ENCODE measurements around the gene SCN1A. TPM values are rescaled to one million over a fixed set of nuclear protein-coding genes. Genes with fewer than 3 reads are reported as not detected.
A peak's percentile ranks its signal among the peaks of the same experiment; 100 is the strongest.

Gene SCN1A
- total and polyA plus RNA-seq, 2 experiments from 2014 or later = 1.2 to 1.3 TPM

DNA sequence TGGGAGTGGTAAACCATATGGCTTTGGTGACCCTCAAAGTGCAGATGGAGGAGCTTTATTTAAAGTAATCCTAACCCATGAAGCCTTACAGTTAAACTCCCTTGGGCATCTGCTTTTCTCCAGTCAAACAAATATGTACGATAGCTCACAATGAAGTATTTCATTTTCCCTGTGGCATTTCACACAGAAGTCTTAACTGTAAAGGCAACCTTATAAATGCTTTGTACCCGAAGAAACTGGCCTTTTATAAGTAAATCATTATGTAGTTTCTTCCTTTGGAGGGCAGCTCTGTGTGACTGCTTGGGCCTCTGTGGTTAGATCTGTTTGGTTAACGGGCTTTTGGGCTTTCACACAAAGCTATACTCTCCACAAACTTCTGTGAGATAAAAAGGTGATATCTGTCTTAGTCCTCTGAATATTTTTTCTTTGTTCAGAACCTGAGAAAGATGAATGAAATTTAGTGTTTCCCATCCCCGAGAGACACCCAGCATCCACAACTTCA, 46.6 kb downstream of the SCN1A start:
- Histone ChIP-seq H3K4me1 (ENCODE audit: insufficient read depth) (no peaks in the 10 kb centered on the region), H3K36me3 (ENCODE audit: insufficient read depth) (no peaks in the 10 kb centered on the region), H2AFZ (peak overlapping the region; percentile 4; the same call in 1 of the 2 replicates), H3K9me2 (ENCODE audit: insufficient read depth) (no peaks in the 10 kb centered on the region), H3F3A (replicated peaks; ENCODE audit: low read depth) (no peaks in the 10 kb centered on the region), H4K20me1 (replicated peaks; ENCODE audit: insufficient read depth) (no peaks in the 10 kb centered on the region), H3K4me2 (no peak overlapping the region), H3K79me2 (replicated peaks; ENCODE audit: insufficient read depth) (no peaks in the 10 kb centered on the region), H3K27me3 (ENCODE audit: insufficient read depth) (no peaks in the 10 kb centered on the region), H3K4me3 (no peak overlapping the region), H3K27ac (ENCODE audit: low read depth) (no peak overlapping the region)
- no peaks in the 10 kb centered on the region for H3K4me1 Mint-ChIP-seq
- no peak for TF ChIP-seq STAT1 (IDR thresholded peaks at IDR 0.05; ENCODE audit: unreplicated experiment)
- no peaks in the 10 kb centered on the region for H3K36me3 Mint-ChIP-seq (ENCODE audit: low read depth)
- H3K4me3 Mint-ChIP-seq = no peak overlapping the region
- ATAC-seq (no peak), DNase-seq (ENCODE audit: low spot score) (no peak)
- H3K27ac Mint-ChIP-seq = no peak overlapping the region
- no peaks in the 10 kb centered on the region for H3K9me3 Mint-ChIP-seq
- no peaks in the 10 kb centered on the region for H3K27me3 Mint-ChIP-seq (ENCODE audit: insufficient read depth, low read depth, poor library complexity)

DNA sequence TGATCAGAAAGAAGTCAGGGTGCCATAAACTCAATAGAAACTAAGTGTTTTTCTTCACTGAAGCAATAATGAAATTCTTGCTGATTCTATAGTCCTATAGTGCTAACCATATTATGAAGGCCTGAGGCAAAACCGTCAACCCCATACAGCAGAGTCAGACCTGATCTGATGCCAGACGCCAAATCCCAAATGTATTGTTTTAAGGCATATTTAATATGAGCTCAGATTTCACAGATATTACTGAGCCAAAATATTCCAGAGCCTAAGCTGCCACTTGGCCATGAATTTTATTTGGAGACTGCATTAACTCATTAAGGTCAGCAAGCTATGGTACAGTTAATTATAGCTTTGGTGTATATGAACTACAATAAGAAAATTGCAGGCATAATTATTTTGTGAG, 53.4 kb downstream of the SCN1A start:
- Histone ChIP-seq H3K27ac (ENCODE audit: low read depth) (no peak overlapping the region), H3K79me2 (replicated peaks; ENCODE audit: insufficient read depth) (no peaks in the 10 kb centered on the region), H4K20me1 (replicated peaks; ENCODE audit: insufficient read depth) (no peaks in the 10 kb centered on the region), H3K4me3 (no peak overlapping the region), H3K36me3 (ENCODE audit: insufficient read depth) (no peaks in the 10 kb centered on the region), H3K4me1 (ENCODE audit: insufficient read depth) (no peaks in the 10 kb centered on the region), H3K4me2 (no peak overlapping the region), H2AFZ (no peak overlapping the region), H3K27me3 (ENCODE audit: insufficient read depth) (no peaks in the 10 kb centered on the region), H3F3A (replicated peaks; ENCODE audit: low read depth) (no peaks in the 10 kb centered on the region), H3K9me2 (ENCODE audit: insufficient read depth) (no peaks in the 10 kb centered on the region)
- TF ChIP-seq, protein P1, sequence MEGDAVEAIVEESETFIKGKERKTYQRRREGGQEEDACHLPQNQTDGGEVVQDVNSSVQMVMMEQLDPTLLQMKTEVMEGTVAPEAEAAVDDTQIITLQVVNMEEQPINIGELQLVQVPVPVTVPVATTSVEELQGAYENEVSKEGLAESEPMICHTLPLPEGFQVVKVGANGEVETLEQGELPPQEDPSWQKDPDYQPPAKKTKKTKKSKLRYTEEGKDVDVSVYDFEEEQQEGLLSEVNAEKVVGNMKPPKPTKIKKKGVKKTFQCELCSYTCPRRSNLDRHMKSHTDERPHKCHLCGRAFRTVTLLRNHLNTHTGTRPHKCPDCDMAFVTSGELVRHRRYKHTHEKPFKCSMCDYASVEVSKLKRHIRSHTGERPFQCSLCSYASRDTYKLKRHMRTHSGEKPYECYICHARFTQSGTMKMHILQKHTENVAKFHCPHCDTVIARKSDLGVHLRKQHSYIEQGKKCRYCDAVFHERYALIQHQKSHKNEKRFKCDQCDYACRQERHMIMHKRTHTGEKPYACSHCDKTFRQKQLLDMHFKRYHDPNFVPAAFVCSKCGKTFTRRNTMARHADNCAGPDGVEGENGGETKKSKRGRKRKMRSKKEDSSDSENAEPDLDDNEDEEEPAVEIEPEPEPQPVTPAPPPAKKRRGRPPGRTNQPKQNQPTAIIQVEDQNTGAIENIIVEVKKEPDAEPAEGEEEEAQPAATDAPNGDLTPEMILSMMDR (conservative IDR thresholded peaks at IDR 0.05; ENCODE audit: low read depth in 2 of 2) = no peak
- TF ChIP-seq POLR2AphosphoS5 (IDR thresholded peaks at IDR 0.05; ENCODE audit: low read depth) = no peak
- TF ChIP-seq, protein P2, sequence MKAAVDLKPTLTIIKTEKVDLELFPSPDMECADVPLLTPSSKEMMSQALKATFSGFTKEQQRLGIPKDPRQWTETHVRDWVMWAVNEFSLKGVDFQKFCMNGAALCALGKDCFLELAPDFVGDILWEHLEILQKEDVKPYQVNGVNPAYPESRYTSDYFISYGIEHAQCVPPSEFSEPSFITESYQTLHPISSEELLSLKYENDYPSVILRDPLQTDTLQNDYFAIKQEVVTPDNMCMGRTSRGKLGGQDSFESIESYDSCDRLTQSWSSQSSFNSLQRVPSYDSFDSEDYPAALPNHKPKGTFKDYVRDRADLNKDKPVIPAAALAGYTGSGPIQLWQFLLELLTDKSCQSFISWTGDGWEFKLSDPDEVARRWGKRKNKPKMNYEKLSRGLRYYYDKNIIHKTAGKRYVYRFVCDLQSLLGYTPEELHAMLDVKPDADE (IDR thresholded peaks at IDR 0.05) = no peak
- no peak for TF ChIP-seq ZNF331 (CRISPR knock-in tag; IDR thresholded peaks at IDR 0.05; ENCODE audit: low read depth)
- TF ChIP-seq, protein P3, sequence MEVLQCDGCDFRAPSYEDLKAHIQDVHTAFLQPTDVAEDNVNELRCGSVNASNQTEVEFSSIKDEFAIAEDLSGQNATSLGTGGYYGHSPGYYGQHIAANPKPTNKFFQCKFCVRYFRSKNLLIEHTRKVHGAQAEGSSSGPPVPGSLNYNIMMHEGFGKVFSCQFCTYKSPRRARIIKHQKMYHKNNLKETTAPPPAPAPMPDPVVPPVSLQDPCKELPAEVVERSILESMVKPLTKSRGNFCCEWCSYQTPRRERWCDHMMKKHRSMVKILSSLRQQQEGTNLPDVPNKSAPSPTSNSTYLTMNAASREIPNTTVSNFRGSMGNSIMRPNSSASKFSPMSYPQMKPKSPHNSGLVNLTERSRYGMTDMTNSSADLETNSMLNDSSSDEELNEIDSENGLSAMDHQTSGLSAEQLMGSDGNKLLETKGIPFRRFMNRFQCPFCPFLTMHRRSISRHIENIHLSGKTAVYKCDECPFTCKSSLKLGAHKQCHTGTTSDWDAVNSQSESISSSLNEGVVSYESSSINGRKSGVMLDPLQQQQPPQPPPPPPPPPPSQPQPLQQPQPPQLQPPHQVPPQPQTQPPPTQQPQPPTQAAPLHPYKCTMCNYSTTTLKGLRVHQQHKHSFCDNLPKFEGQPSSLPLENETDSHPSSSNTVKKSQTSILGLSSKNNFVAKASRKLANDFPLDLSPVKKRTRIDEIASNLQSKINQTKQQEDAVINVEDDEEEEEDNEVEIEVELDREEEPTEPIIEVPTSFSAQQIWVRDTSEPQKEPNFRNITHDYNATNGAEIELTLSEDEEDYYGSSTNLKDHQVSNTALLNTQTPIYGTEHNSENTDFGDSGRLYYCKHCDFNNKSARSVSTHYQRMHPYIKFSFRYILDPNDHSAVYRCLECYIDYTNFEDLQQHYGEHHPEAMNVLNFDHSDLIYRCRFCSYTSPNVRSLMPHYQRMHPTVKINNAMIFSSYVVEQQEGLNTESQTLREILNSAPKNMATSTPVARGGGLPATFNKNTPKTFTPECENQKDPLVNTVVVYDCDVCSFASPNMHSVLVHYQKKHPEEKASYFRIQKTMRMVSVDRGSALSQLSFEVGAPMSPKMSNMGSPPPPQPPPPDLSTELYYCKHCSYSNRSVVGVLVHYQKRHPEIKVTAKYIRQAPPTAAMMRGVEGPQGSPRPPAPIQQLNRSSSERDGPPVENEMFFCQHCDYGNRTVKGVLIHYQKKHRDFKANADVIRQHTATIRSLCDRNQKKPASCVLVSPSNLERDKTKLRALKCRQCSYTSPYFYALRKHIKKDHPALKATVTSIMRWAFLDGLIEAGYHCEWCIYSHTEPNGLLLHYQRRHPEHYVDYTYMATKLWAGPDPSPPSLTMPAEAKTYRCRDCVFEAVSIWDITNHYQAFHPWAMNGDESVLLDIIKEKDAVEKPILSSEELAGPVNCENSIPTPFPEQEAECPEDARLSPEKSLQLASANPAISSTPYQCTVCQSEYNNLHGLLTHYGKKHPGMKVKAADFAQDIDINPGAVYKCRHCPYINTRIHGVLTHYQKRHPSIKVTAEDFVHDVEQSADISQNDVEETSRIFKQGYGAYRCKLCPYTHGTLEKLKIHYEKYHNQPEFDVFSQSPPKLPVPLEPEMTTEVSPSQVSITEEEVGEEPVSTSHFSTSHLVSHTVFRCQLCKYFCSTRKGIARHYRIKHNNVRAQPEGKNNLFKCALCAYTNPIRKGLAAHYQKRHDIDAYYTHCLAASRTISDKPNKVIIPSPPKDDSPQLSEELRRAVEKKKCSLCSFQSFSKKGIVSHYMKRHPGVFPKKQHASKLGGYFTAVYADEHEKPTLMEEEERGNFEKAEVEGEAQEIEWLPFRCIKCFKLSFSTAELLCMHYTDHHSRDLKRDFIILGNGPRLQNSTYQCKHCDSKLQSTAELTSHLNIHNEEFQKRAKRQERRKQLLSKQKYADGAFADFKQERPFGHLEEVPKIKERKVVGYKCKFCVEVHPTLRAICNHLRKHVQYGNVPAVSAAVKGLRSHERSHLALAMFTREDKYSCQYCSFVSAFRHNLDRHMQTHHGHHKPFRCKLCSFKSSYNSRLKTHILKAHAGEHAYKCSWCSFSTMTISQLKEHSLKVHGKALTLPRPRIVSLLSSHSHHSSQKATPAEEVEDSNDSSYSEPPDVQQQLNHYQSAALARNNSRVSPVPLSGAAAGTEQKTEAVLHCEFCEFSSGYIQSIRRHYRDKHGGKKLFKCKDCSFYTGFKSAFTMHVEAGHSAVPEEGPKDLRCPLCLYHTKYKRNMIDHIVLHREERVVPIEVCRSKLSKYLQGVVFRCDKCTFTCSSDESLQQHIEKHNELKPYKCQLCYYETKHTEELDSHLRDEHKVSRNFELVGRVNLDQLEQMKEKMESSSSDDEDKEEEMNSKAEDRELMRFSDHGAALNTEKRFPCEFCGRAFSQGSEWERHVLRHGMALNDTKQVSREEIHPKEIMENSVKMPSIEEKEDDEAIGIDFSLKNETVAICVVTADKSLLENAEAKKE (CRISPR knock-in tag; IDR thresholded peaks at IDR 0.05) = no peak
- TF ChIP-seq ZNF114 (CRISPR knock-in tag; IDR thresholded peaks at IDR 0.05) = no peak
- TF ChIP-seq NANOG (IDR thresholded peaks at IDR 0.05; ENCODE audit: borderline replicate concordance) = no peak
- TF ChIP-seq EZH2 (IDR thresholded peaks at IDR 0.05; ENCODE audit: low read depth, unreplicated experiment) = no peak
- Mint-ChIP-seq H3K9me3 (no peaks in the 10 kb centered on the region), H3K27ac (no peak overlapping the region), H3K27me3 (ENCODE audit: insufficient read depth, low read depth, poor library complexity) (no peaks in the 10 kb centered on the region), H3K4me1 (no peaks in the 10 kb centered on the region), H3K4me3 (no peak overlapping the region), H3K36me3 (ENCODE audit: low read depth) (no peaks in the 10 kb centered on the region)
- ATAC-seq (no peak), DNase-seq (ENCODE audit: low spot score) (no peak)

Data from GM23338 (cell line).